ENCODE results near the gene TMEM135.
"Not testable (repeated sequence)": the region's sequence is repeated elsewhere in the genome, so short reads cannot be mapped to it uniquely, and the experiment has no call there.

- not testable (repeated sequence) for TF ChIP-seq CTCF (IDR thresholded peaks at IDR 0.05); EZH2 (IDR thresholded peaks at IDR 0.05; ENCODE audit: borderline replicate concordance, insufficient read depth, low read depth, low read length, poor library complexity, severe bottlenecking)
Observed at GRCh38 chr11:87285674-87286073, 247.9 kb downstream of the TMEM135 start.
